ENCODE results near the gene VPS41.

DNA sequence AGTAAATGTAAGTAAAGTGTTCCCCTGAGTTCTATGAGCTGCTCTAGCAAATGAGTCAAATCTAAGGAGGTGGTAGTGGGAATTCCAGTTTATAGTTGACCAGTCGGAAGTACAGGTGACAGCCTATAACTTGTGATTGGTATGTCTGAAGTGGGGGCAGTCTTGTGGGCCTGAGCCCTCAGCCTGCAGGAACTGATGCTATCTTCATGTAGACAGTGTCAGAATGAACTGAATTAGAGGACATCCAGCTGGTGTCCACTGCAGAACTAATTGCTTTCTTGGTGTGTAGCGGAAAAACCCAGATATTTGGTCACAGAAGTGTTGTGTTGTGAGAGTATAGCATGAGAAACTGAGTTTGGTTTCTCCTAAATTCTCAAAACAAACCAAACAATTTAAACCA, 150.0 kb downstream of the VPS41 start:
- TF ChIP-seq POLR2A (IDR thresholded peaks at IDR 0.05; ENCODE audit: low read depth, low read length) (no peak), TAF1 (IDR thresholded peaks at IDR 0.05; ENCODE audit: low read depth, low read length) (no peak), POLR2AphosphoS5 (IDR thresholded peaks at IDR 0.05; ENCODE audit: low read depth, low read length) (no peak)

Measured in GM12891 (cell line).